AG09309 (cell line): ENCODE measurements around the gene INTS7.

ENCODE experiments used
- DNase-seq: peaks from one replicate; pipeline ENCODE4 v3.0.0-alpha.2; 2010; ENCODE audit warnings: low read depth
- H3K4me3 ChIP-seq: 2 replicates; pipeline ENCODE4 v1.5.1; 2011; ENCODE audit warnings: mild to moderate bottlenecking, low read depth, low read length, moderate library complexity; ENCODE audit not compliant: control insufficient read depth
- TF ChIP-seq, protein P1 (sequence below): IDR thresholded peaks from 2 replicates; pipeline ENCODE4 v1.5.1; 2011; ENCODE audit warnings: mild to moderate bottlenecking, low read depth, low read length, inconsistent platforms; ENCODE audit not compliant: insufficient read depth, control insufficient read depth; ENCODE audit errors: missing control alignments

Gene INTS7

DNA sequence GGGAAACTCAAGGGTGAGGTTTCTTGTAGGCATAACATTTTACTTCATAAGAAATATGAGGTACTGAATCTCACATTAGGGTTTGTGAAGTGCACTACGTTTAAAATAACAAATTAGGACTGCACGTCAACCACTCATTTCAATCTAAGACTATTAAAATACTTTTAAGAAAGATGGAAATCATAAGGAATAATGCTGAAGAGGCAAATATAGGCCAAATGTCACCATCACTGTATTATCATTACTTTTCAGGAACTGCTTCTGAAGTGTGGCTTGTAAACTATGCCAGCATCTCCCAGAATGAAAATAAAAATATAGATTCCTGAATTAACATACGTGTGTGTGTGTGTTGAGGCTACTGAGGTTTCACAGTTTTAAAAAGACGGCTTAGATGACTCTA is 56.8 kb downstream of the INTS7 start:
- TF ChIP-seq, protein P1, sequence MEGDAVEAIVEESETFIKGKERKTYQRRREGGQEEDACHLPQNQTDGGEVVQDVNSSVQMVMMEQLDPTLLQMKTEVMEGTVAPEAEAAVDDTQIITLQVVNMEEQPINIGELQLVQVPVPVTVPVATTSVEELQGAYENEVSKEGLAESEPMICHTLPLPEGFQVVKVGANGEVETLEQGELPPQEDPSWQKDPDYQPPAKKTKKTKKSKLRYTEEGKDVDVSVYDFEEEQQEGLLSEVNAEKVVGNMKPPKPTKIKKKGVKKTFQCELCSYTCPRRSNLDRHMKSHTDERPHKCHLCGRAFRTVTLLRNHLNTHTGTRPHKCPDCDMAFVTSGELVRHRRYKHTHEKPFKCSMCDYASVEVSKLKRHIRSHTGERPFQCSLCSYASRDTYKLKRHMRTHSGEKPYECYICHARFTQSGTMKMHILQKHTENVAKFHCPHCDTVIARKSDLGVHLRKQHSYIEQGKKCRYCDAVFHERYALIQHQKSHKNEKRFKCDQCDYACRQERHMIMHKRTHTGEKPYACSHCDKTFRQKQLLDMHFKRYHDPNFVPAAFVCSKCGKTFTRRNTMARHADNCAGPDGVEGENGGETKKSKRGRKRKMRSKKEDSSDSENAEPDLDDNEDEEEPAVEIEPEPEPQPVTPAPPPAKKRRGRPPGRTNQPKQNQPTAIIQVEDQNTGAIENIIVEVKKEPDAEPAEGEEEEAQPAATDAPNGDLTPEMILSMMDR = no peak
- no peak overlapping the region for H3K4me3 ChIP-seq
- no peak for DNase-seq

DNA sequence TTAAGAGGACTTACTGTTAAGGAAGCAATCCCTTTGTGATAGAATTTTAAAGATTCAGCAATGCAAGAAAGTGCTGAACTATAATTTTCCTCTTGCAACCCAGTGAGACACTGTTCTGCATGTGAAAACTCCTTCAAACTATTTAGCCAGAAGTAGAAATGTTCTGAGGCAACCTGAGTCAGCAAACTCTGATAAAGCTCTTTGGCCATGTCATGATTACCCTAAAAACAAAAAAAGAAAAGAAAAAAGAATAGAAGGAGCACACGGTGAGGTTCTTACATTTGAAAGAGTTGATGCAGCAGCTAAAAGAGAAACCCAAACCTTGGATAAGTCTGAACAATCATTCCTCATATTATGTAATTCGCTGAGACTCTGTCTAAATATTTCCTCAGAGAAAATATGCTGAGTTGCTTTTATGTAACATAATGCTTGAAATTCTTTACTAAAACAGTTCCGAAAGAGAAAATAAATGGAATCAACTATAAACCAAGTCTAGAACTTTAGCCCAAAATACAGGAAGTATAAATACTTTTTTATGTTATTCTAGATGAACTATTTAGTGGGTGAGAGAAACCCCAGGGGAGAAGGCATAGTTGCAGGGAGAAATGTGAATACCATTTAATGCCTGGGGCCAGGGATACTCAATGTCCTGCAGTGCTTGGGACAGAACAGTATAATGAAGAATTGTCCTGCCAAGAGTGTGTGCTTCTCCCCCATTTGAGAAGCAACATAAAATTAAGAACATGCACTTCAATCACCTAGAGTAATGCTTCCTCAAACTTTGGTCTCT is 60.0 kb downstream of the INTS7 start:
- H3K4me3 ChIP-seq = no peak overlapping the region
- peak; percentile 10 for DNase-seq
- TF ChIP-seq, protein P1 = no peak

DNA sequence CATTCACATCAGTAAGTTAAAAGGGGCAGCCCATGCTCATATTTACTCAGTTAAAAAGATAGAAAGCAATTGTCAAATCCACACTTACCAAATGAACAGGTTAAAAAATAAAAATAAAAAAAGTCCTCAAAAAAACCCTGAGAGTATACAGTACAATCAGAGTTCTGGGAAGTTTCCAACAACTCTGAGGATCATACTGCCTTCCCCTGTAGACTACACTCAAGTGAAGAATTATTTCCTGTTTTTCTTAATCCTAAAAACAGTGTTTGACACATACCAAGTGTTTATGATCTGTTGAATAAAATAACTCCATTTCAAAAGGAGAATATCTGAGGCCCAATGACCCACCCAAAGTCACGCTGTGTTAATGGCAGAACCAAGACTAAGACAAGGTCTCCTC is 61.8 kb downstream of the INTS7 start:
- H3K4me3 ChIP-seq = no peak overlapping the region
- TF ChIP-seq, protein P1 = no peak
- no peak for DNase-seq

DNA sequence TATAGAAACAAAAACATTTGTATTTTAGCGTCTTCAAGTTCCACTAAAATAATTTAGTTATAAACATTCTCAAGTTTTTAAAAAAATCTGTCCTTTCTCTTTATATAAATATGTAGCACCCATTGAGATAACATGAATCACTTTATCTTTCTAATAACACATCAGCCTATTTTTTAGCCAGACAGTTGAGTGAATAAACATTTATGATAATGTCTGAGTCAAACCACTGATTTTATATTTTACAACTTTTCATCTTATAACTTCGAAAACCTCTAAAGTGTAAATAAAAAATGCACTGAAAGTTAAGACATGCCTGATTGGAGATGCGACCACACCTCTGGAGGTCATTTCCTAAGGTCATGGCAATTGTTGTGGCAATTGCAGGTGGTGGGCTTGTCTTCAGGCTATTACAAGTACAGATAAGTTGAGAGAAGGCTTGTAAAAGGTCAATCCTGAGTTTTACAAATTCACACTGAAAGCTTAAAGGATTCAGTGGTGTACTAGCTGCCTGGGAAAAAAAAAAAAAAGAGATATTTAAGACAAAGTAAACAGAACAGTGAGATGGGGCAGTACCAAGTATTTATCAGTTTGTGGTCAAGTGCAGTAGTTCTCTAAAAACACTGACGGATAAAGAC is 67.0 kb downstream of the INTS7 start:
- TF ChIP-seq, protein P1 = no peak
- no peak overlapping the region for H3K4me3 ChIP-seq
- no peak for DNase-seq

- TF ChIP-seq, protein P1 = no peak
- no peak for DNase-seq
- H3K4me3 ChIP-seq = no peak overlapping the region
Measured at GRCh38 chr1:211967704-211968103, 67.7 kb downstream of the INTS7 start.

- TF ChIP-seq, protein P1 = no peak
- DNase-seq = no peak
- H3K4me3 ChIP-seq = no peak overlapping the region
Measured at GRCh38 chr1:211965108-211965805, 70.1 kb downstream of the INTS7 start.
